WTC11 (cell line): ENCODE measurements around the gene ENTREP3. TPM values are rescaled to one million over a fixed set of nuclear protein-coding genes. Genes with fewer than 3 reads are reported as not detected.

Source experiments
- AFF4 ChIP-seq: sonication (generic); formaldehyde crosslinking; IDR thresholded peaks from 2 replicates; pipeline ENCODE4 v1.8.1; 2023; ENCODE audit warnings: mild to moderate bottlenecking, missing genetic modification reagents, borderline replicate concordance
- ATF3 ChIP-seq: sonication (generic); formaldehyde crosslinking; conservative IDR thresholded peaks from 2 replicates; pipeline ENCODE4 v1.8.1; 2022; ENCODE audit warnings: mild to moderate bottlenecking, missing genetic modification reagents
- CREM ChIP-seq: sonication (generic); formaldehyde crosslinking; IDR thresholded peaks from 2 replicates; pipeline ENCODE4 v1.8.1; 2022; ENCODE audit warnings: mild to moderate bottlenecking, missing genetic modification reagents, moderate library complexity
- CTCF ChIP-seq: fragments of 200-600 bp; IDR thresholded peaks from 2 replicates; pipeline ENCODE4 v1.8.0; 2022; ENCODE audit warnings: antibody characterized with exemption
- ELF4 ChIP-seq: sonication (generic); formaldehyde crosslinking; IDR thresholded peaks from 2 replicates; pipeline ENCODE4 v1.8.1; 2022; ENCODE audit warnings: low read depth, mild to moderate bottlenecking, moderate library complexity, missing genetic modification reagents
- ESRRA ChIP-seq: sonication (generic); formaldehyde crosslinking; IDR thresholded peaks from 2 replicates; pipeline ENCODE4 v1.8.1; 2022; ENCODE audit warnings: mild to moderate bottlenecking, missing genetic modification reagents, borderline replicate concordance
- ETV6 ChIP-seq: sonication (generic); formaldehyde crosslinking; IDR thresholded peaks from 2 replicates; pipeline ENCODE4 v1.8.1; 2022; ENCODE audit warnings: mild to moderate bottlenecking, missing genetic modification reagents
- FOXP4 ChIP-seq: sonication (generic); formaldehyde crosslinking; IDR thresholded peaks from 2 replicates; pipeline ENCODE4 v1.8.0; 2022; ENCODE audit warnings: mild to moderate bottlenecking, missing genetic modification reagents
- HMGXB4 ChIP-seq: sonication (generic); formaldehyde crosslinking; IDR thresholded peaks from 2 replicates; pipeline ENCODE4 v1.8.1; 2023; ENCODE audit warnings: mild to moderate bottlenecking, moderate library complexity, missing genetic modification reagents
- IRF1 ChIP-seq: sonication (generic); formaldehyde crosslinking; IDR thresholded peaks from 2 replicates; pipeline ENCODE4 v1.8.0; 2023; ENCODE audit warnings: missing genetic modification reagents
- JUN ChIP-seq: sonication (generic); formaldehyde crosslinking; IDR thresholded peaks from 2 replicates; pipeline ENCODE4 v1.8.0; 2023; ENCODE audit warnings: mild to moderate bottlenecking, missing genetic modification reagents
- MYBL2 ChIP-seq: sonication (generic); formaldehyde crosslinking; IDR thresholded peaks from 2 replicates; pipeline ENCODE4 v1.8.1; 2023; ENCODE audit warnings: mild to moderate bottlenecking, moderate library complexity, missing genetic modification reagents
- NFE2L1 ChIP-seq: sonication (generic); formaldehyde crosslinking; IDR thresholded peaks from 2 replicates; pipeline ENCODE4 v1.8.1; 2023; ENCODE audit warnings: missing genetic modification reagents
- NR1H2 ChIP-seq: sonication (generic); formaldehyde crosslinking; IDR thresholded peaks from 2 replicates; pipeline ENCODE4 v1.9.0; 2021; ENCODE audit warnings: mild to moderate bottlenecking, moderate library complexity, missing genetic modification reagents
- RELA ChIP-seq: sonication (generic); formaldehyde crosslinking; IDR thresholded peaks from 2 replicates; pipeline ENCODE4 v1.8.1; 2022; ENCODE audit warnings: missing genetic modification reagents, mild to moderate bottlenecking, borderline replicate concordance
- RORB ChIP-seq: fragments of 250-450 bp; sonication (Bioruptor Pico); IDR thresholded peaks from 2 replicates; pipeline ENCODE4 v1.9.0; 2021; ENCODE audit warnings: mild to moderate bottlenecking
- TEAD1 ChIP-seq: sonication (generic); formaldehyde crosslinking; IDR thresholded peaks from 2 replicates; pipeline ENCODE4 v1.8.0; 2022; ENCODE audit warnings: mild to moderate bottlenecking, missing genetic modification reagents
- TP53 ChIP-seq: sonication (generic); formaldehyde crosslinking; IDR thresholded peaks from 2 replicates; pipeline ENCODE4 v1.8.1; 2023; ENCODE audit warnings: mild to moderate bottlenecking, missing genetic modification reagents
- USF1 ChIP-seq: sonication (generic); formaldehyde crosslinking; IDR thresholded peaks from 2 replicates; pipeline ENCODE4 v1.8.0; 2022; ENCODE audit warnings: mild to moderate bottlenecking, missing genetic modification reagents
- ZNF232 ChIP-seq: sonication (generic); formaldehyde crosslinking; IDR thresholded peaks from 2 replicates; pipeline ENCODE4 v1.8.0; 2022; ENCODE audit warnings: mild to moderate bottlenecking, missing genetic modification reagents
- ZNF281 ChIP-seq: sonication (generic); formaldehyde crosslinking; IDR thresholded peaks from 2 replicates; pipeline ENCODE4 v1.8.0; 2023; ENCODE audit warnings: mild to moderate bottlenecking, missing genetic modification reagents
- ZNF317 ChIP-seq: sonication (generic); formaldehyde crosslinking; IDR thresholded peaks from 2 replicates; pipeline ENCODE4 v1.8.1; 2023; ENCODE audit warnings: low read depth, mild to moderate bottlenecking, moderate library complexity, missing genetic modification reagents, borderline replicate concordance
- ZNF416 ChIP-seq: fragments of 250-450 bp; sonication (Bioruptor Pico); IDR thresholded peaks from 2 replicates; pipeline ENCODE4 v1.9.0; 2021; ENCODE audit warnings: mild to moderate bottlenecking, inconsistent platforms
- ZNF423 ChIP-seq: fragments of 250-450 bp; sonication (Bioruptor Pico); IDR thresholded peaks from 2 replicates; pipeline ENCODE4 v2.1.2; 2022; ENCODE audit warnings: mild to moderate bottlenecking, moderate library complexity
- total RNA-seq: library from RNA; stranded (reverse); gene quantifications from 3 replicates; pipeline ENCODE4 v1.2.3, GENCODE V29; 2021

ENTREP3 gene
- total RNA-seq, 1 experiment from 2014 or later = 67.8 TPM

GRCh38 chr1:155244368-155245162, 10.7 kb downstream of the ENTREP3 start (continued):
- peak; percentile 84; the same call in 1 of the 2 replicates for TF ChIP-seq FOXP4
- TF ChIP-seq ATF3 (CRISPR knock-in tag) = no peak
- TF ChIP-seq ETV6 = peak; percentile 91
- TF ChIP-seq TP53 (CRISPR knock-in tag) = no peak
- TF ChIP-seq NFE2L1 (CRISPR knock-in tag) = peak; percentile 61; the same call in 1 of the 2 replicates
- peak; percentile 68 for TF ChIP-seq CREM (CRISPR knock-in tag)
- TF ChIP-seq ZNF423 (CRISPR knock-in tag) = peak; percentile 69
- peak; percentile 82; the same call in 1 of the 2 replicates for TF ChIP-seq ZNF281 (CRISPR knock-in tag)
- peak; percentile 40; the same call in 1 of the 2 replicates for TF ChIP-seq JUN (CRISPR knock-in tag)
- TF ChIP-seq ZNF317 (CRISPR knock-in tag) = no peak
- TF ChIP-seq TEAD1 (CRISPR knock-in tag) = peak; percentile 87
- TF ChIP-seq ELF4 (CRISPR knock-in tag) = no peak
- peak; percentile 72 for TF ChIP-seq USF1 (CRISPR knock-in tag)
- no peak for TF ChIP-seq NR1H2 (CRISPR knock-in tag)
- TF ChIP-seq ESRRA (CRISPR knock-in tag) = peak; percentile 89; the same call in 1 of the 2 replicates
- TF ChIP-seq MYBL2 (CRISPR knock-in tag) = peak; percentile 97
- TF ChIP-seq CTCF = no peak
- peak; percentile 84; the same call in 1 of the 2 replicates for TF ChIP-seq RELA (CRISPR knock-in tag)
- 0 out of 2 replicates have a peak, but pooled peaks have one; percentile 59 for TF ChIP-seq ZNF232
- TF ChIP-seq ZNF416 (CRISPR knock-in tag) = no peak
- no peak for TF ChIP-seq RORB (CRISPR knock-in tag)
- TF ChIP-seq AFF4 (CRISPR knock-in tag) = no peak; the same call in 1 of the 2 replicates
- TF ChIP-seq HMGXB4 (CRISPR knock-in tag) = peak; percentile 28; the same call in 1 of the 2 replicates
- TF ChIP-seq IRF1 (CRISPR knock-in tag) = 0 out of 2 replicates have a peak, but pooled peaks have one; percentile 65
